ENCODE measurements around the gene UAP1L1.

Gene UAP1L1

DNA sequence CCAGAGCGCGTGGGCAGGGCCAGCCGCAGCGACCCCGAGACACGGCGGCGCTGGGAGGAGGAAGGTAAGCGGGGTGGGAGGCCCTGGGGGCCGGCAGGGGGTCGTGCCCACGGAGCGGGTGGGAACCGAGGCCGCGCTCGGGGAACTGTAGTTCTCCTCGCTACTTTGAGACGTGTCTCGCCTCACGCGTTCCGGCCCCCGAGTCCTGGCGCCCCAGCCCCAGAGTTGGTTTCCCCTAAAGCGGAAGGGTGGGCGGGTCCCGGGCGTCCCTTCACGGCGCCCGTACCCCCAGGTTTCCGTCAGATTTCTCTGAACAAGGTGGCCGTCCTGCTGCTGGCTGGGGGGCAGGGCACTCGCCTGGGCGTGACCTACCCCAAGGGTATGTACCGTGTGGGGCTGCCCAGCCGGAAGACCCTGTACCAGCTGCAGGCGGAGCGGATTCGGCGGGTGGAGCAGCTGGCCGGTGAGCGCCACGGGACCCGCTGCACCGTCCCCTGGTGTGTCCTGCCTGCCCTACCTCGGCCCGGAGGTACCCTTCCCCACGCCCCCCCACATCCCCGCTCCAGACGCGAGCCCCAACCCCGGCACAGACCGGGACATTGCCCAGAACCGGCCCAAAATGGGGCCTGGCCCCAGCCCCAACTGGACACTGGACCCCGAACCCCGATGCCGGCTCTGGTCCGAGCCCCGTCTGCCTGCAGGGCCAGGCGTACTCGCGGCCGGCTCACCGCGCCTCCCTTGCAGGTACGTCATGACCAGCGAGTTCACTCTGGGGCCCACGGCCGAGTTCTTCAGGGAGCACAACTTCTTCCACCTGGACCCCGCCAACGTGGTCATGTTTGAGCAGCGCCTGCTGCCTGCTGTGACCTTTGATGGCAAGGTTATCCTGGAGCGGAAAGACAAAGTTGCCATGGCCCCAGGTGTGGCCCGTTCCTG, 709 bp downstream of the UAP1L1 start:
- FAIRE-seq, result no peak

DNA sequence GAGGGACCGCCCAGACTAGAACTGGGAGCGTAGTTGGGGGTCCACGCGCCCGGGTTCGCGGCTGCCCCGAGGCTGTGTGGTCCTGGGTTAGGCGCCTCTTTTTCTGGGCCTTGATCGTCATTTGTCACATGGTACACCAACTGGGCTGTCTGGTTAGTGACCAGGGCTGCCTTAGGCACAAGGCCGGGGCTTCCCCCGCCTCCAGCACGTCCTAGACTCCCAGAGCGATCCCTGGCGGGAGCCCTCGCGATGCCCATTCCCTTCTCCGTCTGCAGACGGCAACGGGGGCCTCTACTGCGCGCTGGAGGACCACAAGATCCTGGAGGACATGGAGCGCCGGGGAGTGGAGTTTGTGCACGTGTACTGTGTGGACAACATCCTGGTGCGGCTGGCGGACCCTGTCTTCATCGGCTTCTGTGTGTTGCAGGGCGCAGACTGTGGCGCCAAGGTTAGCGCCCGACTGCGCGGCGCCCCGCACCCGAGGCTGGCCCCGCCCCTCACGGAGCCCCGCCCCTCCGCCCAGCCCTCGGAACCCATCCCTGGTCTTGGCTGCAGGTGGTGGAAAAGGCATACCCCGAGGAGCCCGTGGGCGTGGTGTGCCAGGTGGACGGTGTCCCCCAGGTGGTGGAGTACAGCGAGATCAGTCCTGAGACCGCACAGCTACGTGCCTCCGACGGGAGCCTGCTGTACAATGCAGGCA, 1.5 kb downstream of the UAP1L1 start:
- FAIRE-seq, result no peak

DNA sequence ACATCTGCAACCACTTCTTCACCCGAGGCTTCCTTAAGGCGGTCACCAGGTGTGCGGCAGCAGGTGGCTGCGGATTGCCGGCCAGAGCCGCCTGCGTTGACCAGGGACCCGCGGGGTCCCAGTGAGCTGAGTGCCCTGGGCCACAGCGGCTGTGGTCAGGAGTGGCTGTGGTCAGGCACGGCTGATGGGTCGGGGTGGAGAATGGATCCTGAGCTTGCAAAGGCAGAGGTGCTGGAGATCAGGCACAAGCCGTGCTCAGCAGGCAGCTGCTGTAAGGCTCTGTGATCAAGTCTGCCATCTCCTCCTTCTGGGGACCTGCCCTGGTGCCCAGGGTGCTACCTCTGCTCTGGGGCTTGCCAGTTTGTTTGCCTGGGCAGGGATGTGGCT, 2.1 kb downstream of the UAP1L1 start:
- FAIRE-seq, result no peak

DNA sequence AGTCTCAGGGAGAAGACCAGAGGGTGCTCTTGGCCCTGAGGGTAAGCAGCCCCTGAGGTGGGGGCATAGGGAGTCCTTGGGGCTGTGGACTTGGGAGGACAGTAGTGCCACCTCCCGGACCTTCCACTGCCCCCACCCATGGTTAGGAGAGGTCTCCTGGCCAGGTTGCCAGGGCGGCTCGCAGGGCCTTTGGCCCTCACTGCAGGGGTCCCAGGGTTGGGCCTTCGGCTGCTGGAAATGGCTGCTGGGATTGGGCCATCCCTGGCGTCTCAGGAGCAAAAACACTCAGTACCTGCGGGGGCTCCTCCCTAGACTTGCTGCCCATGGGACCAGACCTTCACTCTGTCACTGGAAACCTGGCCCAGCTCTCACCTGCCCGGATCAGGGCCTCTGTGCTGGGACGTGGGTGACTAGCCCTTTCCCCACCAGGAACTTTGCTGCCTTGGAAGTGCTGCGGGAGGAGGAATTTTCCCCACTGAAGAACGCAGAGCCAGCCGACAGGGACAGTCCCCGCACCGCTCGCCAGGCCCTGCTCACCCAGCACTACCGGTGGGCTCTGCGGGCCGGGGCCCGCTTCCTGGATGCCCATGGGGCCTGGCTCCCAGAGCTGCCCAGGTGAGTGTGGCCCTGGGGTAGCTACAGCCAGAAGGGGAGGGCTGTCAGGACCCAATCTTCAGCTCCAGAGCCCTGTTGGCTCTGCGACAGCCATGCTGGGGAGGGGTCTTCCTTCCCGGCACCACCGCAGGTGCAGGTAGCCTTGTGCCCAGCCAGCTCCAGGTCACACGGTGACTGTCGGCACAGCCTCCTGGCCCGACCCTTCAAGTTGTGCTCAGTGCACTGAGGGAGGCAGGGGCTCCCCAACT, 3.2 kb downstream of the UAP1L1 start:
- FAIRE-seq, result no peak

DNA sequence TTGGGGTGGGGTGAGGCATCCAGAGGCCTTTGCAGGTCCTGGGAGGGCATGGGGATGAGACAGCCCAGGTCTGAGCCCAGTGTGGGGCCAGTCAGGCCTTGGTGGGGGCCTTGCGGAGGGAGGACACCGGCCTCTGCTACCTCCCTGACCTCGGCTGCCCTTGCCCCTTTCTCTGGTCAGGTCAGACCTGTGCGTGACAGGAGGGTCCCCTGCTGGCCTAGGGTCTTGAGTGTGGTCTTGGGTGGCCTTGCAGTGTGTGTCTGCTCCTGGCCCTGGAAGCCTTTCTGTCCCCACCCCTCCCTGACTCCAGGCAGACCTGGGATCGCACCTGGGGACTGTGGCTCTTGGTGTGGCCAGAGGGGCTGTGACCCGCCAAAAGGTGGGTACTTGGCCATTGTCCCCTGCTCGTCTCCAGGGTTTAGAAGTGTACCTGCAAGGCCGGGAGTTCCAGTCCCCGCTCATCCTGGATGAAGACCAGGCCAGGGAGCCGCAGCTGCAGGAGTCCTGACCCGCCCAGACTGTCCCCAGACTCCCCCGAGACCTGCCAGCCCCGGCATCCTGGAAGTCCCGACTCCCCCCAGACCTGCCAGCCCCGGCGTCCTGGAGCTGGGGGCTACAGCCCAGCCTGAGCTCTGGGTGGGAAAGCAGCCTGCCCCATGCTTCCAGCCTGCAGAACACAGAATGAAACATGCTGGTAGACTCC, 5.1 kb downstream of the UAP1L1 start:
- FAIRE-seq, result no peak

DNA sequence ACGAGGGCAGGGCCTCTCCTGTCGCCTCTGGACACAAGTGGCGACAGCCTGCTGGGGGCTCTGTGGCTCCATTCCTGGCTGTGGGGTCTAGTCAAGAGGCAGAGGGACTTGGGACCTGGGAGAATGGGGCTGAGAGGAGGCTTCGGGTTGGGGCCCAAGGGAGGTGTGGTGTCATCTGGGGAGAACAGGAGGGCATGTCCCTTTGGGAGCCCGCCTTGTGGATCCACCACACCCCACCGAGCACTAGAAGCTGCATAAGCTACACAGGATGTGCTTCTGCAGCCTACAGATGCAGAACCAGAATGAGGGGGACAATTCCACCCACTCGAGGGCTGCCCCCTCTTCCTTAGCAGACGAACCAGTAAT, 5.6 kb downstream of the UAP1L1 start:
- FAIRE-seq, result no peak

DNA sequence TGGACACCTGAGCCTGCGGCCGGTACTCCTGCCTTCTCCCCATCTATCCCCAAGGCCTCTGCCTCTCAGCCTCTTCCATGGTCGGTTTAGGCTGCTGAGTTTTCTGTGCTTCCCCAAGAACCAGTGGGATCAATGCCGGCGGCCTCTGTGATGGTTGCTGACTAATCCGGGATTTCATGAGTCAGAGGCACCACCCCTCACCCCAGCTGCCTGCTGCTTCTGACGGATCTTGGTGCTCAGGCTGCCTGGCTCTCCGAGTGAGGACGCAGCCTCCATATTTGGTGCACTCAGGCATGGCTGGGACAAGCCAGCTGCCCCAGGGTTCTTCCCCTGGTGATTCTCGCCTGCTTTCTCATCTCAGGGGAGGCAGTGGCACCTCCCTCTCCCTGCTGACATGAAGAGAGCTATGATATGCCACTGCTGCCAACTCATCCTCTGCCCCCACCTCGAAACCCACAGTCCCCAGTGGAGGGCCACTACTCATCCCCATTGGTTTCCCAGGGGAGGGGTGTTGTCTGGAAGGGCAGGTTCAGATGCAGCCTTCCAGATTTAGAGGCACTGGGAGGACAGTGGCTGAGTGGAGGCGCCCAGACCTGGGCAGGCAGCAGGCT, 6.2 kb downstream of the UAP1L1 start:
- FAIRE-seq, result no peak

DNA sequence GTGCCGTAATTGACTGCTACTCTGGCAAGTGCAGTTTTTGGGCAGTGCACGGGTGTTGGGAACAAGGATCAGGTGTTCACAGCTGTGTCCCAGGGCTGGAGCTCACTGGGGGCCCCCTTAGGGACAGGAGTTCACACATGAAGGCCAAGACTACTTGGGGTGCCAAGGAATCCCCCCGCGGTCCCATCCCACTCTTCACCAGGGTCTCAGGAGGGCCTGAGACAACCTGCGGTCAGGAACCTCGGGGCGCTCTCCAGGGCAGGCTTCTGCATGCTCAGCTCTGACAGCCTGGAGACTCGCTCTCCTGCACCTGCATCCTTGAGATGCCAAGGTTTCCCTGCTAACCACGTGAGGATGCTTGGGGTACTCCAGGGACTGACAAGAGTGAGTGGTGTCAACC, 7.2 kb downstream of the UAP1L1 start:
- no peak for FAIRE-seq

DNA sequence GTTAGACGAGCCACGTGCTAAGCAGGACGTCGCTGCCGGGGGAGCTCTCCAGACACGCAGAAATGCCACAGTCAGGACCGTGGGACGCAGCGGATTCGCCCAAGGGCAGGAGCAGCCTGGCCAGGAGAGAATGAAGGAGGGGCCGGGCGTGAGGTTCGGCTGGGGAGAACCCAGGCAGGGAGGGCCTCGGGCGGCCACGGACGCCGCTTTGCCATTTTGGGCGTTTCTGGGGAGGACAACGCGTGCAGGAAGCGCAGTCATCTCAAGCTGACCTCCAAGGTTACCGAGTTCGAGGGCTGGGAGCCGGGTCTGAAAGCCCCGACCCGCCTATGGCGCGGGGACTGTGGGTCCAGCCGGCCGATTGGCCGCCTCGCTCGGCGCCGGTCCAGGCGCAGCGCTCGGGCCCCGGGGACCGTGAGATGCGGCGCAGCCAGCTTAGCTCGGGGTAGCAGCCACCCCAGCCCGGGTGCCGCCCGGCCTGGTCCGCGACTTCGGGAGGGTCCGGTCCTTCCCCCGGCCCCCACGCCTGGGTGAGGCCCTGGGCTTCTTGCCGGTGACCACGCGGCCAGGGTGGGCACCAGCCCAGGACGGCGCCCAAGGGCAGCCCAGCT, 8.7 kb downstream of the UAP1L1 start:
- no peak for FAIRE-seq

DNA sequence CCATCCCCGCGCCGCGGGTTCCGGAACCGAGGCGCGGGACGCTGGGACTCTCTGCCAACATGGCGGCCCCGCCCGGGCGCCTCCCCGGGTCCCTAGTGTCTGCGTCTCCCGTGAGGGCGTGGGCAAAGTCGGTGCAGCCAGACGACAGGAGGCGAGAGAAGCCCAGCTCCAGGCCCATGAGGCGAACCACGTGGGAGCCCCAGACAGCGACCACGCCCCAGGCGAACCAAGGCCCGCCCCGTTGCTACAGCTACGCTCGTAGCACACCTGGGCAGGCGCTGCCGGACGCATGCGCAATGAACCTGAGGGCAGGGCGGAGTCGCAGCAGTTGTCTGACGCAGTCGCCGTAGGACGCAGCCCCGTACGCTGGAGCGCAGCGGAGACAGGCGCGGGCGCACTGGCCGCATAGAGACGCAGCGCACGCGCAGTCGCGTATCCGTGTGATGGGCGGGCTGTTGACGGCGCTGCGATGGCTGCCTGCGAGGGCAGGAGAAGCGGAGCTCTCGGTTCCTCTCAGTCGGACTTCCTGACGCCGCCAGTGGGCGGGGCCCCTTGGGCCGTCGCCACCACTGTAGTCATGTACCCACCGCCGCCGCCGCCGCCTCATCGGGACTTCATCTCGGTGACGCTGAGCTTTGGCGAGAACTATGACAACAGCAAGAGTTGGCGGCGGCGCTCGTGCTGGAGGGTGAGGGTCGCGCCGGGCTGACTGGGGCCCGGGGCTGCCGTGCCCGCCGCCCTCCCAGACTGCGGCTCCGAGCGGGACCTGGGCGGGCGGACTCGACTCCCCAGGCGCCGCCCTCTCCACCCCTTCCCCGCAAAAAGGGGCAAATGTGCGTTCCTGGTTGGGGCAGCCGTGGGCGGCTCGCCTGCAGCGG, 9.5 kb downstream of the UAP1L1 start, which contains the start of gene MAN1B1:
TSS of gene MAN1B1 (plus strand) at position 455 of the 878 bp plus-strand sequence. CDS start at position 470, 15 bp downstream.
- peak; percentile 88 for FAIRE-seq

DNA sequence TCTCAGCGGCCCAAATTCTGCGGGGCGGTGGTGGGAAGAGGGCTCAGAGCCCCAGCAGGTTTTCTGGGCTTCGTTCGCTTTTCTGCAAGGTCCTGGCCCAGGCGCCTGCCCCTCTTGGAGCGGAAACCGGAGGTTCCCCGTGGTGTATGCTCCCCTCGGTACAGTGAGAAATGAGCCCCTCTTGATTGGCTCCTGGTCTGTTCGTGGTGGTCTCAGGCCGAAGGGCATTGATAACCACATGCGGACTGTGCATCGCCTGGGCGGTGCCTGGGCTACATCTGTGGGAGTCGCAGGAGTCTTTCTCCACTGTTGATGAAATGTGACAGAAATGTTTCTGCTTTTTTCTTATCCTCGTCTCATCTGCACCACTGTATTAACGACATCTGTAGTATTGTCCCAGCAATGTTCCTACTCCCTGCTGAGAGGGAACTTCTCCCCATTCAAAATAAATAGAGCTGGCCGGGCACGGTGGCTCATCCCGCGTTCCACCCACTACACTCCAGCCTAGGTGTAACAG, 10.2 kb downstream of the UAP1L1 start:
- no peak for FAIRE-seq

DNA sequence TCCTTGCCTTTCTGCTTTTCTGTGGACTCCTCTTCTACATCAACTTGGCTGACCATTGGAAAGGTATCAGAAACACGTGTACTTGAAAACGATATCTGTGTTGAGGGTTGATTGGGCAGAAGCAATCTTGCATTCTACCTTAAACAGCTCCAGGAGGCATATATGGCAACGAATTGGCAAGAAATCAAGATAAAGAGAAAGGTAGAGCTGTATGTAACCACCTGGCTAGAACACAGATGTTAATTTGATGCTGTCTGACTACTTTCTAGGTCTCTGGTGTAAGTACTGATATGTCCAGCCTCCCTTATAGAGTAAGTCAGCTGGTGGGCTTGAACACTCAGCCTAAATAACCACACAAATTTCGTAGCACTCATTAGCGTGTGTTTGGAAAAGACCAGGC, 10.8 kb downstream of the UAP1L1 start:
- no peak for FAIRE-seq

DNA sequence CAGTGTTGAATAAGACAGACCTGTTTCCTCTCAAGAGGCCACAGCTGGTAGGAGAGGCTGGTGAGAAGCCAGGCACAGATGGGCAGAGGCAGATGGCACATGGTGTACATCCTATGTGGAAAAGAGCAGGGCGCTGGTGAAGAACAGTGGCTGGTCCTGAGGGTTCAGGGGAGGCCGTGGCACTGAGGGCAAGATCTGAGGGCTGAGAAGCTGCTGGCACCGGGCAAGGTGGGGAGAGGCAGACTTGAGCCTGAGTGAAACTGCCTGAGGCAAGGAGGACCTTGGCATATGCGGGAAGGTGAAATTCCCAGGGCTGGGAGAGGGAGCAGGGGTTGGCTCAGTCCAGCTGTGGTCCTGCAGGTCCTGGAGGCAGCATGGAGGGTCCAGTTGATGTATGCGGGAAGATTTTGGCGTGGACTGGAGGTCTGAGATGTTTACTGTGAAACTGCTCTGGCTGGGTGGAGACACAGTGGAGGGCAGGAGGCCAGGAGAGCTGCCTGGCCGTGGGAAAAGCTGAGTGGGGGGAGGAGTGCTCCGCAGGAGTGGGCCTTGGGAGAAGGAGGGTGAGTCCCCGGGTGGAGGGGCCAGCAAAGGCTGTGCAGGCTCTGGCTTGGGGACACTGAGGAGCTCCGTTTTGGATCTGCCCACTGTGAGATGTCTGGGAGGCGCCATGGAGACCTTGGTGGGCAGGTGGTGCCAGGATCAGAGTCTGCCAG, 12.1 kb downstream of the UAP1L1 start:
- no peak for FAIRE-seq

DNA sequence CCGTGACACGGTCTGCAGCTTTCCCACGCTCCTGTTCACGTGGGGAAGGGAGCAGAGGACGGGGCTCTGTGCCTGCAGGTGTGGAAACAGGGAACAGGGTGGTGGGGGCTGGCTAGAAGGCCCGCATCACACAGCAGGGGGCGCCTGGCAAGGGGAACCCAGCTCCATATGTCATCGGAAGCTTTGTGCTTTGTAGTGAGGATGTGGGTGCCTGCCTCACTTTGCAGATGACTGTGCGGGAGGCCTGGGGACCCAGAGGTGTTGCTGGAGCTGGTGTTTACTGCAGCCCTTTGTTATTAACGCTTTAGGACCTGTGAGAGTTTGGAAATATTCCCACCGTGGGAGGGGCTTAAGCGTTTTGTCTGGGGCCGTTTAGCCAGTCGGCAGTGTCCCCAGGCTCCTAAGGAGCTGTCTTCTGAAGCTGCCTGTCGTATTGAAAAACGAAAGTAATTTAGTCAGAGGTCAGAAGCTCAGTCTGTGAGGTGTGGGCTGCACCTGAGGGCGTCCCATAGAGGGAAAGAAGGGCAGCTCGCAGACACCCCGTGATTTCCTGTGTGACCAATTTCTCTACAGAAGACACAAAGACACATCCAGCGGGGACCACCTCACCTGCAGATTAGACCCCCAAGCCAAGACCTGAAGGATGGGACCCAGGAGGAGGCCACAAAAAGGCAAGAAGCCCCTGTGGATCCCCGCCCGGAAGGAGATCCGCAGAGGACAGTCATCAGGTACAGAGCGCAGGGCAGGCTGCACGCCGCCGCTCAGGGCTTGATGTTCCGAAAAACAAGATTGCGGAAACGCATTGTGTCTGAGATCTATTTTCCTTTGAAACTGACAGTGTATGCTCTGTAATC, 18.6 kb downstream of the UAP1L1 start:
- no peak for FAIRE-seq

DNA sequence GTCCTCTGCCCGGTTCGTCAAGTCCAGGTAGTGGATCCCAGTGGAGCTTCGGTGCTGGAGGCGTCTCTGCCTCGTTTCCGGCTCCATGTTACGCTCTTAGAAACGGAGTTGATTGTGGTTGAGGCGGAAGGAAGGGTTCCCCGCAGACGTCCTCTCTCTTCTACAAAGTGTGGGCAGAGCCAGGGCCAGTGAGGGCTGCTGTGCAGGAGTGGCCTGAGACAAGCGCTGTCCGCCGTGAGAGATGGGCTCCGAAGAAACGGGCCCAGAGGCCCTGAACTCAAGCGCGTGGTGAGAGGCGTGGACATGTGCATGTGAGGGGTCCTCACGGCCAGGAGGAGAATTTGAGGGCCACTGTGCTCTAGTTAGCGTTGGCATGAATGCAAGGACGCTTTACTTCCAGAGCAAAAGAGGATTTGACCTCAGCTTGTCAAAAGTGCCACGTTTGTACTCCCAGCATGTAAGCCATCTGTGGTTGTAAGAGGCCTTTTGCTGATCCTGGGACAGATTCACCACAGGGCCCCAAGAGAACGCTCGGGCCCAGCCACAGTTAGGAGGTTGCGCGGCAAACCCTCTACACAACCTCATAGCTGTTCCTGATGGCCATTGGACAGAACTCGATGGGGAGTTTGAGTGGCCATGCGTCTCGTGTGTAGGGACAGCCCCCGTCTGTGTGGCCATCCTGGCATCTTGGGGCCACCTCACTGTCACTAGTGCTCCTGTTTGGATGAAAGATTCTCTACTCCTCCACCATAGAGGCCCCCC, 19.6 kb downstream of the UAP1L1 start:
- FAIRE-seq, result no peak

DNA sequence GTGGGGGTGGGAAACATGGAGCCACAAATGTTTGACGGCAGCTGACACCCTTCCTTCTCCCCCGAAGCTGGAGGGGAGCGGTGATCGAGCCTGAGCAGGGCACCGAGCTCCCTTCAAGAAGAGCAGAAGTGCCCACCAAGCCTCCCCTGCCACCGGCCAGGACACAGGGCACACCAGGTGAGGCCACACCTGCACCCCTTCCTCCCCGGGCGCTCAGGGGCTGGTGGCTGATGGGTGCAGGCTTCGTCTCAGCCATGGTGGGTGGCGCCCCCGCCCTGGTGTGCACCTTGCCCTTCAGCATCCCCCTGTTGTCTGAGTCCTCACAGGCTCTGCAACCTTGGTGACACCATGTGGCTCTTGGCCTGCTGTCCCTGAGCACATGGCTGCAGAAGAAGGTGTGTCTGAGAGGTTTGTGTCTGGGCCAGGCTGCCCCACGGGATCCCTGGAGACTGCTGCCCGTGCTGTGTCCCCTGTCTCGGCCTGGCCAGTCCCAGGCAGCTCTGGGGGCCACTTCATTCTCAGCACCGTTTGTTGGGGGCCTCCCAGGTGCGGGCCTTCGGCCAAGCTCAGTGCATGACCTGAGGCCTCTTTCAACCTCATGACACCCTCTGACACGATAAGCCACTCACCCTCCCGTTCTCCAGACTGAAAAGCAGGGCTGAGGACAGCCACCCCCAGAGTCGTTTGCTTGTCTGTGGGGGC, 20.6 kb downstream of the UAP1L1 start:
- FAIRE-seq, result no peak

DNA sequence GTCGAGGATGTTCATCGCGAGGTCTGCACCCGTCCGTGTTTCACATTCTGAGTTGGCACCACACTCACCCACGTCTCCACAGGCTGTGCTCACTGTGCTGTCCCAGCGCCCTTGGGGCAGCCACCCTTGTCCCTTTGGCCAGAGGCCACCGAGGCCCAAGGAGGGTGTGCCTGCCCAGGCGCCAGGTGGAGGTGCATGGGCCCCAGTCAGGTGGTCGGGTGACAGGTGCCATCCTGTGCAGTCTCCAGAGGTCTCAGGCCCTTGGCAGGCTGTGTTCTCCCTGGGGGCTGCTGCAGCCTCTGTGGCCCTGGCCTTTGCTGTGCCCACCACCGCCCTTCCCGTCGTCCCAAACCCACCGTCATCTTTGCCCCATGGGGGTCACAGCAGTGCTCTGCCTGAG, 21.9 kb downstream of the UAP1L1 start:
- FAIRE-seq, result no peak

Measured in endometrium (tissue), 2 donors.